Upper lobe of left lung (tissue), 6 donors: ENCODE data around the gene OSBPL10. TPM values are rescaled to one million over a fixed set of nuclear protein-coding genes. Genes with fewer than 3 reads are reported as not detected.

Experiments
- ATAC-seq, 2 donors: fragments of 200-7000 bp; cut with Tn5 transposase; one replicate each; pipeline ENCODE4 v1.9.1; 2022; ENCODE audit warnings: mild to moderate bottlenecking in 2 of 2, moderate library complexity in 2 of 2; ENCODE audit not compliant: low FRiP score in 2 of 2
- DNase-seq, 2 donors: peaks; one replicate each; pipeline ENCODE4 v3.0.0-alpha.2; 2019 to 2020
- H3K27ac ChIP-seq, 4 donors: fragments of 200-600 bp; sonication (generic); one replicate each; pipeline ENCODE4 v1.5.1; 2016 to 2019
- H3K27me3 ChIP-seq, 4 donors: fragments of 200-600 bp; sonication (generic); one replicate each; pipeline ENCODE4 v1.5.1; 2017 to 2019
- H3K36me3 ChIP-seq, 4 donors: fragments of 200-600 bp; sonication (generic); one replicate each; pipeline ENCODE4 v1.5.1; 2016 to 2019
- H3K4me1 ChIP-seq, 4 donors: fragments of 200-600 bp; sonication (generic); one replicate each; pipeline ENCODE4 v1.5.1; 2018 to 2019
- H3K4me3 ChIP-seq, 4 donors: fragments of 200-600 bp; sonication (generic); one replicate each; pipeline ENCODE4 v1.5.1; 2017 to 2019; ENCODE audit warnings: mild to moderate bottlenecking in 2 of 4, moderate library complexity in 1 of 4
- H3K9me3 ChIP-seq, 4 donors: fragments of 200-600 bp; sonication (generic); one replicate each; pipeline ENCODE4 v1.5.1; 2018 to 2019
- CTCF ChIP-seq, 6 experiments: fragments of 450-650 bp in 4 of 6; fragments of 200-600 bp in 2 of 6; sonication (generic) in 2 of 6; IDR thresholded peaks; one replicate each; pipeline ENCODE4 v1.5.1; 2016 to 2019; ENCODE audit warnings: antibody characterized with exemption in 6 of 6
- EP300 ChIP-seq, 4 donors: sonication (generic); formaldehyde crosslinking; IDR thresholded peaks; one replicate each; pipeline ENCODE4 v1.5.1; 2017; ENCODE audit warnings: antibody characterized with exemption in 4 of 4, control low read depth in 2 of 4
- POLR2A ChIP-seq, 4 donors: fragments of 450-650 bp; IDR thresholded peaks; one replicate each; pipeline ENCODE4 v1.5.1; 2016 to 2017; ENCODE audit warnings: antibody characterized with exemption in 4 of 4, mild to moderate bottlenecking in 2 of 4
- POLR2AphosphoS5 ChIP-seq, 2 donors: sonication (generic); formaldehyde crosslinking; IDR thresholded peaks; one replicate each; pipeline ENCODE4 v1.5.1; 2017; ENCODE audit warnings: antibody characterized with exemption in 2 of 2
- WGBS, 2 donors: methylation state at CpG; one replicate each; pipeline ENCODE4 v1.1.5; 2017 to 2018; 5-methylcytosine and 5-hydroxymethylcytosine counted together
- total RNA-seq, 6 donors: library from RNA; depleted of rRNA in 4 of 6; stranded (reverse); fragments of >200 nt in 4 of 6; gene quantifications; one replicate each; pipeline versions ENCODE4 v1.1.0 to v1.2.1, GENCODE V29; 2016 to 2021
- donor health status: DM: no; HTN: no; CAD: no; lungs with moderate emphysema.
- donor health status: DM: no; HTN: yes; CAD: no; lungs with severe emphysema.

The OSBPL10 gene, protein sequence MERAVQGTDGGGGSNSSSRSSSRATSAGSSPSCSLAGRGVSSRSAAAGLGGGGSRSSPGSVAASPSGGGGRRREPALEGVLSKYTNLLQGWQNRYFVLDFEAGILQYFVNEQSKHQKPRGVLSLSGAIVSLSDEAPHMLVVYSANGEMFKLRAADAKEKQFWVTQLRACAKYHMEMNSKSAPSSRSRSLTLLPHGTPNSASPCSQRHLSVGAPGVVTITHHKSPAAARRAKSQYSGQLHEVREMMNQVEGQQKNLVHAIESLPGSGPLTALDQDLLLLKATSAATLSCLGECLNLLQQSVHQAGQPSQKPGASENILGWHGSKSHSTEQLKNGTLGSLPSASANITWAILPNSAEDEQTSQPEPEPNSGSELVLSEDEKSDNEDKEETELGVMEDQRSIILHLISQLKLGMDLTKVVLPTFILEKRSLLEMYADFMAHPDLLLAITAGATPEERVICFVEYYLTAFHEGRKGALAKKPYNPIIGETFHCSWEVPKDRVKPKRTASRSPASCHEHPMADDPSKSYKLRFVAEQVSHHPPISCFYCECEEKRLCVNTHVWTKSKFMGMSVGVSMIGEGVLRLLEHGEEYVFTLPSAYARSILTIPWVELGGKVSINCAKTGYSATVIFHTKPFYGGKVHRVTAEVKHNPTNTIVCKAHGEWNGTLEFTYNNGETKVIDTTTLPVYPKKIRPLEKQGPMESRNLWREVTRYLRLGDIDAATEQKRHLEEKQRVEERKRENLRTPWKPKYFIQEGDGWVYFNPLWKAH
- total RNA-seq: 10 to 100 TPM; 13.6 to 73.9 (median 24.4) TPM

GRCh38 chr3:31981206-31982181, at the start of gene OSBPL10, which contains the start of gene ZNF860:
Gene OSBPL10 (minus strand): TSS chr3:31981262. CDS start chr3:31981179, 83 bp downstream.
Gene ZNF860 (plus strand): TSS chr3:31981750. CDS start chr3:31989080, 7,330 bp downstream.
- Histone ChIP-seq H3K36me3 (no peaks in the 10 kb centered on the region), H3K27ac (peak within 1 kb of the TSS; percentile 85 to 87 (median 86)), H3K9me3 (no peaks in the 10 kb centered on the region), H3K4me1 (peaks cover 7 to 25% (median 17%) of the 10 kb centered on the region in 4 donors), H3K4me3 (peak within 1 kb of the TSS; percentile 47 to 88 (median 66)), H3K27me3 (peaks cover 0 to 7% (median 0%) of the 10 kb centered on the region in 4 donors)
- DNase-seq (peak; percentile 93 to 95), ATAC-seq (peak; percentile 91 to 95)
- WGBS, 2 donors: 18 to 20% methylated on average over 35 to 40 of the region's 65 CpGs
- TF ChIP-seq EP300 (IDR thresholded peaks at IDR 0.05): peak in 1 of 4 donors; percentile 27
- peak; percentile 11 to 56 for TF ChIP-seq POLR2AphosphoS5 (IDR thresholded peaks at IDR 0.05)
- TF ChIP-seq CTCF (IDR thresholded peaks at IDR 0.05): no peak
- peak in 3 of 4 donors; percentile 22 to 61 (median 59) for TF ChIP-seq POLR2A (IDR thresholded peaks at IDR 0.05)

DNA sequence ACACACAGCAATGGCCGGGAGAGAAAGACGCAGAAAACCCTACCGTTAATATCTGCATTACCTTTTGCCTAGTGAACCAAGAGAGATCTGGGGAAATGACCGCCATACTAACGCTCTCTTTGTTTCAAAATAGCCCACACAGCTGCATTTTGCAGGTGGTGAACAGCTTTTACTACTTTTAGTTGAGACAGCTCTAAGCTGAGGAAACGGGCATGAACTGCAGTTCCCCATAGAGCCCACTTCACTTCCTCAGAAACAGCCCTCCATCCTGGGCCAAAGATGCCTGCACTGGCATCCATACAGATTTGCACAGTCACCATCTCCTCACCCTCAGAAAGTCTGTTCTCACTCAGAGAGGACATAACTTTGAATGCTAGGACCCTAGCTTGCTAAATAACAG, 45.5 kb upstream of the OSBPL10 start:
- Histone ChIP-seq H3K4me1 (no peaks in the 10 kb centered on the region), H3K27ac (no peak overlapping the region), H3K36me3 (no peaks in the 10 kb centered on the region), H3K27me3 (no peaks in the 10 kb centered on the region), H3K9me3 (no peaks in the 10 kb centered on the region), H3K4me3 (no peak overlapping the region)
- ATAC-seq: peak in 1 of 2 donors; percentile 59
- WGBS, 2 donors: 69 to 71% methylated on average over 6 of the region's 6 CpGs
- no peak for DNase-seq
- no peak for TF ChIP-seq POLR2A (IDR thresholded peaks at IDR 0.05)

GRCh38 chr3:32022947-32023346, 41.9 kb upstream of the OSBPL10 start:
- Histone ChIP-seq H3K9me3 (no peaks in the 10 kb centered on the region), H3K27me3 (no peaks in the 10 kb centered on the region), H3K4me3 (no peak overlapping the region), H3K27ac (no peak overlapping the region), H3K4me1 (peaks cover 3 to 13% (median 8%) of the 10 kb centered on the region in 4 donors), H3K36me3 (no peaks in the 10 kb centered on the region)
- WGBS, 2 donors: 83 to 88% methylated on average over 2 of the region's 2 CpGs
- no peak for DNase-seq
- TF ChIP-seq EP300 (IDR thresholded peaks at IDR 0.05) (no peak), POLR2AphosphoS5 (IDR thresholded peaks at IDR 0.05) (no peak), POLR2A (IDR thresholded peaks at IDR 0.05) (no peak), CTCF (IDR thresholded peaks at IDR 0.05) (no peak)
- no peak for ATAC-seq

DNA sequence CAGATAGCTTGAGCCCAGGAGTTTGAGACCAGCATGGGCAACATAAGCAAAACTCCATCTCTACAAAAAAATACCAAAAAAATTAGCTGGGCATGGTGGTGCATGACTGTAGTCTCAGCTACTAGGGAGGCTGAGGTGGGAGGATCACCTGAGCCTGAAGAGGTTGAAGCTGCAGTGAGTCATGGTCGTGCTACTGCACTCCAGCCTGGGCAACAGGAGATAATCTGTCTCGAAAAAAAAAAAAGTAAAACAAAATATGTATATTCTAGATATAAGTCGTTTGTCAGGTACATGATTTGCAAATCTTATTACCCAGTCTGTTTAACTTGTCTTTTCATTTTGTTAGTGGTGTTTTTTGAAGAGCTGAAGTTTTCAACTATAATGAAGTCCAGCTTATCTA, 40.7 kb upstream of the OSBPL10 start:
- Histone ChIP-seq H3K9me3 (no peaks in the 10 kb centered on the region), H3K27ac (no peak overlapping the region), H3K4me3 (no peak overlapping the region), H3K27me3 (no peaks in the 10 kb centered on the region), H3K4me1 (peaks cover 3 to 13% (median 8%) of the 10 kb centered on the region in 4 donors), H3K36me3 (no peaks in the 10 kb centered on the region)
- TF ChIP-seq POLR2A (IDR thresholded peaks at IDR 0.05): no peak
- TF ChIP-seq EP300 (IDR thresholded peaks at IDR 0.05): no peak
- no peak for TF ChIP-seq CTCF (IDR thresholded peaks at IDR 0.05)
- TF ChIP-seq POLR2AphosphoS5 (IDR thresholded peaks at IDR 0.05): no peak
- DNase-seq (no peak), ATAC-seq (no peak)
- WGBS, 2 donors: 57 to 77% methylated on average over 3 of the region's 3 CpGs
